Mesenchymal stem cell (in vitro differentiated cells and primary cell): ENCODE results near the gene EXD2.

Experiments used
- DNase-seq: peaks from one replicate; pipeline ENCODE4 v3.0.0-alpha.2; 2013
- H2AFZ ChIP-seq: one replicate; pipeline ENCODE4 v1.6.1; 2013; ENCODE audit warnings: low read depth, mild to moderate bottlenecking, control low read depth, inconsistent platforms, low read length, moderate library complexity
- H2AK5ac ChIP-seq: 2 replicates; pipeline ENCODE4 v1.6.1; 2013; ENCODE audit warnings: low read length, moderate library complexity, mild to moderate bottlenecking, inconsistent platforms; ENCODE audit not compliant: severe bottlenecking
- H2BK120ac ChIP-seq: one replicate; pipeline ENCODE4 v1.6.1; 2013; ENCODE audit warnings: low read depth, mild to moderate bottlenecking, inconsistent platforms, low read length, moderate library complexity
- H2BK12ac ChIP-seq, 2 experiments: one replicate each; pipeline ENCODE4 v1.6.1; 2013; ENCODE audit warnings: inconsistent platforms in 2 of 2, low read length in 2 of 2, mild to moderate bottlenecking in 2 of 2, moderate library complexity in 2 of 2, control low read depth in 1 of 2
- H2BK15ac ChIP-seq: one replicate; pipeline ENCODE4 v1.6.1; 2013; ENCODE audit warnings: mild to moderate bottlenecking, low read depth, inconsistent platforms; ENCODE audit not compliant: poor library complexity, severe bottlenecking
- H2BK5ac ChIP-seq: 2 replicates; pipeline ENCODE4 v1.6.1; 2013; ENCODE audit warnings: low read depth, mild to moderate bottlenecking, low read length, control low read depth, inconsistent platforms; ENCODE audit not compliant: poor library complexity, severe bottlenecking
- H3K14ac ChIP-seq, 2 experiments: one replicate each; pipeline ENCODE4 v1.6.1; 2013; ENCODE audit warnings: inconsistent platforms in 2 of 2, low read length in 2 of 2, control low read depth in 1 of 2, mild to moderate bottlenecking in 1 of 2, moderate library complexity in 1 of 2
- H3K18ac ChIP-seq, 2 experiments: one replicate each; pipeline ENCODE4 v1.6.1; 2013; ENCODE audit warnings: inconsistent platforms in 2 of 2, low read length in 2 of 2, control low read depth in 1 of 2, low read depth in 1 of 2, mild to moderate bottlenecking in 1 of 2
- H3K23ac ChIP-seq, 2 experiments: one replicate each; pipeline ENCODE4 v1.6.1; 2013; ENCODE audit warnings: inconsistent platforms in 2 of 2, low read length in 2 of 2, mild to moderate bottlenecking in 2 of 2, moderate library complexity in 2 of 2, control low read depth in 1 of 2
- H3K27ac ChIP-seq: 2 replicates; pipeline ENCODE4 v1.5.1; 2013; ENCODE audit warnings: mild to moderate bottlenecking, moderate library complexity, low read length, control low read depth, inconsistent platforms; ENCODE audit not compliant: poor library complexity, severe bottlenecking
- H3K27me3 ChIP-seq, 2 experiments: 2 replicates each; pipeline versions ENCODE4 v1.6.1 to v1.7.0; 2013; ENCODE audit warnings: low read length in 2 of 2, mild to moderate bottlenecking in 2 of 2, moderate library complexity in 2 of 2, control low read depth in 1 of 2, inconsistent platforms in 1 of 2; ENCODE audit not compliant: control insufficient read depth in 1 of 2, insufficient read depth in 1 of 2
- H3K36me3 ChIP-seq, 2 experiments: 2 replicates each; pipeline versions ENCODE4 v1.6.1 to v1.7.0; 2013; ENCODE audit warnings: low read length in 2 of 2, control low read depth in 1 of 2, inconsistent platforms in 1 of 2, low read depth in 1 of 2, mild to moderate bottlenecking in 1 of 2; ENCODE audit not compliant: insufficient read depth in 2 of 2, control insufficient read depth in 1 of 2
- H3K4ac ChIP-seq, 2 experiments: one replicate each; pipeline ENCODE4 v1.6.1; 2013; ENCODE audit warnings: inconsistent platforms in 2 of 2, low read length in 2 of 2, mild to moderate bottlenecking in 2 of 2, moderate library complexity in 2 of 2, control low read depth in 1 of 2, low read depth in 1 of 2
- H3K4me1 ChIP-seq: 2 replicates; pipeline ENCODE4 v1.6.1; 2013; ENCODE audit warnings: low read depth, low read length, control low read depth; ENCODE audit not compliant: control insufficient read depth, insufficient read depth
- H3K4me2 ChIP-seq: 2 replicates; pipeline ENCODE4 v1.6.1; 2013; ENCODE audit warnings: low read length, mild to moderate bottlenecking, inconsistent platforms; ENCODE audit not compliant: poor library complexity, severe bottlenecking
- H3K4me3 ChIP-seq, 2 experiments: 2 replicates each; pipeline versions ENCODE4 v1.5.1 to v1.7.0; 2013; ENCODE audit warnings: low read length in 2 of 2, mild to moderate bottlenecking in 2 of 2, control low read depth in 1 of 2, low read depth in 1 of 2; ENCODE audit not compliant: insufficient read depth in 1 of 2
- H3K79me1 ChIP-seq: replicated peaks from 2 replicates; pipeline ENCODE4 v1.6.1; 2013; ENCODE audit warnings: mild to moderate bottlenecking, control low read depth, low read length, inconsistent platforms; ENCODE audit not compliant: poor library complexity, severe bottlenecking
- H3K9ac ChIP-seq: 2 replicates; pipeline ENCODE4 v1.7.0; 2013; ENCODE audit warnings: mild to moderate bottlenecking, low read length, moderate library complexity
- H3K9me3 ChIP-seq: 2 replicates; pipeline ENCODE4 v1.7.0; 2013; ENCODE audit warnings: mild to moderate bottlenecking, low read length; ENCODE audit not compliant: control insufficient read depth
- H4K8ac ChIP-seq: one replicate; pipeline ENCODE4 v1.6.1; 2013; ENCODE audit warnings: inconsistent platforms, mild to moderate bottlenecking, low read length, moderate library complexity
- H4K91ac ChIP-seq: one replicate; pipeline ENCODE4 v1.6.1; 2013; ENCODE audit warnings: mild to moderate bottlenecking, low read length, inconsistent platforms
- WGBS: methylation state at CpG from one replicate; pipeline ENCODE4 v1.1.7; 2013; ENCODE audit warnings: mixed read lengths; 5-methylcytosine and 5-hydroxymethylcytosine counted together

The EXD2 gene

GRCh38 chr14:69204753-69205152 is 13.5 kb downstream of the EXD2 start:
- Histone ChIP-seq H2AFZ (no peak overlapping the region), H4K8ac (no peak overlapping the region), H4K91ac (no peak overlapping the region), H3K27ac (no peak overlapping the region), H3K9ac (no peak overlapping the region), H2BK15ac (no peak overlapping the region), H3K14ac (no peak overlapping the region), H2AK5ac (no peak overlapping the region), H2BK120ac (no peak overlapping the region), H3K27me3 (no peaks in the 10 kb centered on the region), H3K23ac (no peak overlapping the region), H3K79me1 (peaks cover 31% of the 10 kb centered on the region), H3K4ac (no peak overlapping the region), H3K18ac (no peak overlapping the region), H3K4me3 (no peak overlapping the region), H3K9me3 (no peaks in the 10 kb centered on the region), H2BK12ac (no peak overlapping the region), H2BK5ac (no peak overlapping the region), H3K4me1 (no peaks in the 10 kb centered on the region), H3K4me2 (no peak overlapping the region), H3K36me3 (peaks cover 4 to 6% of the 10 kb centered on the region in 2 experiments)
- DNase-seq, result no peak

- H3K4me3 ChIP-seq, result no peak overlapping the region
- no peaks in the 10 kb centered on the region for H3K9me3 ChIP-seq
- no peak overlapping the region for H2AK5ac ChIP-seq
- H3K14ac ChIP-seq, result no peak overlapping the region
- no peak overlapping the region for H3K18ac ChIP-seq
- no peak overlapping the region for H3K9ac ChIP-seq
- H3K4me2 ChIP-seq, result no peak overlapping the region
- H3K79me1 ChIP-seq, result peaks cover 20% of the 10 kb centered on the region
- no peak overlapping the region for H4K91ac ChIP-seq
- H2BK15ac ChIP-seq, result no peak overlapping the region
- peaks cover 9% of the 10 kb centered on the region in 2 experiments for H3K36me3 ChIP-seq
- H3K27me3 ChIP-seq, result no peaks in the 10 kb centered on the region
- H2AFZ ChIP-seq, result no peak overlapping the region
- no peak overlapping the region for H2BK5ac ChIP-seq
- no peak overlapping the region for H3K23ac ChIP-seq
- H3K4me1 ChIP-seq, result no peaks in the 10 kb centered on the region
- no peak overlapping the region for H2BK12ac ChIP-seq
- WGBS, result 94% methylated on average over 2 of the region's 7 CpGs
- no peak for DNase-seq
- H2BK120ac ChIP-seq, result no peak overlapping the region
- H3K27ac ChIP-seq, result no peak overlapping the region
- no peak overlapping the region for H3K4ac ChIP-seq
- no peak overlapping the region for H4K8ac ChIP-seq
Measured at GRCh38 chr14:69207435-69208041, 16.2 kb downstream of the EXD2 start.

DNA sequence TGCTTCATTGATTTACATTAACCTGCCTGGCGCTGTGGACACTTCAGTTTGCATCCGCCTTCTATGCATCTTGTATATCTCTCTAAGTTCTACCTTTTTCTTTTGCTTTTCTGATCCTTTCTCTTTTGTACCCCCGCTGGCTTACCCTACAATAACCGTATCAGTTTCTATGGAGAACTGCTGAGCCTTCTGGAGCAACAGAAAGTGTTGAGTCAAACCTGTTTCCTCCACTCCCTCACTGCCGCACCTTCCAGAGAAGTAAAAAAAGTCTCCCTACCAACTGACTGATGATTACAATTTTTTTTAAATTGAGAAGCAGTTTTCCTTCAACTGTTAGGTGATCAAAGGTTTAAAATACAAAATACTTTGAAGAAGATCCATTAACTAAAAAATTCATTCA is 17.4 kb downstream of the EXD2 start:
- no peaks in the 10 kb centered on the region for H3K9me3 ChIP-seq
- no peak overlapping the region for H3K4me3 ChIP-seq
- no peak for DNase-seq
- H2BK15ac ChIP-seq, result no peak overlapping the region
- WGBS, result 96% methylated on average over 4 of the region's 5 CpGs
- H3K4me2 ChIP-seq, result no peak overlapping the region
- H2BK5ac ChIP-seq, result no peak overlapping the region
- H3K9ac ChIP-seq, result no peak overlapping the region
- H3K23ac ChIP-seq, result no peak overlapping the region
- no peak overlapping the region for H3K4ac ChIP-seq
- no peak overlapping the region for H3K14ac ChIP-seq
- no peak overlapping the region for H2AK5ac ChIP-seq
- no peak overlapping the region for H4K8ac ChIP-seq
- H2BK12ac ChIP-seq, result no peak overlapping the region
- no peaks in the 10 kb centered on the region for H3K4me1 ChIP-seq
- H3K18ac ChIP-seq, result no peak overlapping the region
- H3K79me1 ChIP-seq, result peaks cover 15% of the 10 kb centered on the region
- H4K91ac ChIP-seq, result no peak overlapping the region
- H3K27ac ChIP-seq, result no peak overlapping the region
- no peak overlapping the region for H2BK120ac ChIP-seq
- H2AFZ ChIP-seq, result no peak overlapping the region
- H3K27me3 ChIP-seq, result no peaks in the 10 kb centered on the region
- peaks cover 9% of the 10 kb centered on the region in 2 experiments for H3K36me3 ChIP-seq

- no peak overlapping the region for H3K4me2 ChIP-seq
- 31% methylated on average over 1 of the region's 2 CpGs for WGBS
Measured at GRCh38 chr14:69214393-69214792, 23.1 kb downstream of the EXD2 start.

More at GRCh38 chr14:69214393-69214792, 23.1 kb downstream of the EXD2 start:
- no peak overlapping the region for H4K8ac ChIP-seq
- H3K23ac ChIP-seq, result no peak overlapping the region
- no peak overlapping the region for H2BK5ac ChIP-seq
- H3K4ac ChIP-seq, result no peak overlapping the region
- DNase-seq, result peak; percentile 27
- H3K4me1 ChIP-seq, result no peaks in the 10 kb centered on the region
- H2AK5ac ChIP-seq, result no peak overlapping the region
- no peak overlapping the region for H2AFZ ChIP-seq
- H3K27me3 ChIP-seq, result no peaks in the 10 kb centered on the region
- H3K9me3 ChIP-seq, result no peaks in the 10 kb centered on the region
- no peak overlapping the region for H3K9ac ChIP-seq
- H3K4me3 ChIP-seq, result no peak overlapping the region
- H3K36me3 ChIP-seq, result peaks cover 5 to 9% of the 10 kb centered on the region in 2 experiments
- no peak overlapping the region for H2BK120ac ChIP-seq
- no peak overlapping the region for H3K14ac ChIP-seq
- H2BK15ac ChIP-seq, result no peak overlapping the region
- no peak overlapping the region for H3K27ac ChIP-seq
- no peak overlapping the region for H2BK12ac ChIP-seq
- H3K18ac ChIP-seq, result no peak overlapping the region
- H3K79me1 ChIP-seq, result peaks cover 6% of the 10 kb centered on the region
- no peak overlapping the region for H4K91ac ChIP-seq
